Transverse colon (tissue), 4 donors: Measurements from ENCODE around the gene SQSTM1. TPM values are rescaled to one million over a fixed set of nuclear protein-coding genes. Genes with fewer than 3 reads are reported as not detected.

ENCODE experiments used
- DNase-seq: peaks from one replicate; pipeline ENCODE4 v3.0.0-alpha.2; 2019
- H3K27ac ChIP-seq, 4 donors: fragments of 200-600 bp; sonication (generic); 2 replicates each; pipeline ENCODE4 v1.5.1; 2016 to 2018; ENCODE audit warnings: inconsistent platforms in 4 of 4
- H3K27me3 ChIP-seq: fragments of 200-600 bp; sonication (generic); 2 replicates; pipeline ENCODE4 v1.5.1; 2017; ENCODE audit warnings: inconsistent platforms
- H3K36me3 ChIP-seq, 4 donors: fragments of 200-600 bp; sonication (generic); 2 replicates each; pipeline ENCODE4 v1.5.1; 2017 to 2019; ENCODE audit warnings: inconsistent platforms in 4 of 4
- H3K4me1 ChIP-seq, 4 donors: fragments of 200-600 bp; sonication (generic); 2 replicates each; pipeline ENCODE4 v1.5.1; 2017 to 2020; ENCODE audit warnings: inconsistent platforms in 4 of 4
- H3K4me3 ChIP-seq, 4 donors: fragments of 200-600 bp; sonication (generic); 1 replicate in 1 of 4; 2 replicates in 3 of 4; pipeline versions ENCODE4 v1.5.1 to v1.6.1; 2017 to 2019; ENCODE audit warnings: inconsistent platforms in 4 of 4
- H3K9me3 ChIP-seq, 2 donors: fragments of 200-600 bp; sonication (generic); 2 replicates each; pipeline ENCODE4 v1.5.1; 2017 to 2019; ENCODE audit warnings: inconsistent platforms in 2 of 2
- EP300 ChIP-seq: sonication (generic); formaldehyde crosslinking; IDR thresholded peaks from one replicate; pipeline ENCODE4 v1.6.1; 2017; ENCODE audit warnings: antibody characterized with exemption, low read depth
- POLR2A ChIP-seq: fragments of 450-650 bp; IDR thresholded peaks from one replicate; pipeline ENCODE4 v1.6.1; 2016; ENCODE audit warnings: antibody characterized with exemption, mild to moderate bottlenecking, moderate library complexity
- POLR2AphosphoS5 ChIP-seq, 3 donors: sonication (generic); formaldehyde crosslinking; IDR thresholded peaks; one replicate each; pipeline ENCODE4 v1.6.1; 2016; ENCODE audit warnings: antibody characterized with exemption in 3 of 3
- WGBS, 2 donors: methylation state at CpG; one replicate each; pipeline ENCODE4 v1.1.5; 2018; ENCODE audit warnings: low coverage in 1 of 2; 5-methylcytosine and 5-hydroxymethylcytosine counted together
- in situ Hi-C, 4 donors: fragments of 200-750 bp; cut with MboI; loops; one replicate each; pipeline versions ENCODE4 v1.15.0 to v1.15.1; 2017; ENCODE audit warnings: low sequenced_read_pairs in 3 of 4, low pct_ligation_motif_present in 1 of 4, low pct_unique_long_range_greater_than_20kb in 1 of 4
- intact Hi-C: fragments of 100-400 bp; cut with DNase I; formaldehyde crosslinking; loops from one replicate; pipeline ENCODE4 v1.15.1; 2023; ENCODE audit warnings: low total_unique reads
- total RNA-seq, 4 donors: library from RNA; depleted of rRNA; stranded (reverse); fragments of >200 nt; gene quantifications; one replicate each; pipeline ENCODE4 v1.1.0, GENCODE V29; 2016
- TF ChIP-seq, protein P1 (sequence below), 5 experiments: fragments of 200-600 bp in 3 of 5; fragments of 450-650 bp in 2 of 5; sonication (generic) in 3 of 5; IDR thresholded peaks; 1 replicate in 2 of 5; 2 replicates in 3 of 5; pipeline ENCODE4 v1.5.1; 2016 to 2017; ENCODE audit warnings: antibody characterized with exemption in 5 of 5, inconsistent platforms in 3 of 5, mild to moderate bottlenecking in 2 of 5, moderate library complexity in 1 of 5

SQSTM1 gene
- total RNA-seq, 4 donors from 2014 or later, result 250 to 620 (median 432) TPM

- intact Hi-C loops (loop anchor here (5.0 kb wide), 1 partner anchor 1272 kb away; no protein-coding TSS in a partner anchor), in situ Hi-C loops (no loop called here)
- Histone ChIP-seq H3K27me3 (no peaks in the 10 kb centered on the region), H3K27ac (no peak overlapping the region), H3K9me3 (no peaks in the 10 kb centered on the region), H3K4me3 (no peak overlapping the region), H3K36me3 (peaks cover 0 to 42% (median 19%) of the 10 kb centered on the region in 4 donors), H3K4me1 (no peaks in the 10 kb centered on the region)
- TF ChIP-seq EP300 (no peak), POLR2A (no peak)
- DNase-seq, result no peak
- WGBS, 2 donors, result 96% methylated on average over 27 of the region's 28 CpGs; no CpG with 5 or more reads in 1 of the 2 donors
These were observed 54.0 kb downstream of the SQSTM1 start for GRCh38 chr5:179874536-179875292.

- no peaks in the 10 kb centered on the region for H3K4me1 ChIP-seq
- in situ Hi-C loops, result no loop called here
- intact Hi-C loops, result loop anchor here (5.0 kb wide), 1 partner anchor 1274 kb away; no protein-coding TSS in a partner anchor
- no peak for DNase-seq
- 90% methylated on average over 2 to 16 of the region's 16 CpGs for WGBS, 2 donors
- TF ChIP-seq EP300, result no peak
- no peak for TF ChIP-seq POLR2AphosphoS5 (IDR thresholded peaks at IDR 0.05)
- TF ChIP-seq, protein P1, sequence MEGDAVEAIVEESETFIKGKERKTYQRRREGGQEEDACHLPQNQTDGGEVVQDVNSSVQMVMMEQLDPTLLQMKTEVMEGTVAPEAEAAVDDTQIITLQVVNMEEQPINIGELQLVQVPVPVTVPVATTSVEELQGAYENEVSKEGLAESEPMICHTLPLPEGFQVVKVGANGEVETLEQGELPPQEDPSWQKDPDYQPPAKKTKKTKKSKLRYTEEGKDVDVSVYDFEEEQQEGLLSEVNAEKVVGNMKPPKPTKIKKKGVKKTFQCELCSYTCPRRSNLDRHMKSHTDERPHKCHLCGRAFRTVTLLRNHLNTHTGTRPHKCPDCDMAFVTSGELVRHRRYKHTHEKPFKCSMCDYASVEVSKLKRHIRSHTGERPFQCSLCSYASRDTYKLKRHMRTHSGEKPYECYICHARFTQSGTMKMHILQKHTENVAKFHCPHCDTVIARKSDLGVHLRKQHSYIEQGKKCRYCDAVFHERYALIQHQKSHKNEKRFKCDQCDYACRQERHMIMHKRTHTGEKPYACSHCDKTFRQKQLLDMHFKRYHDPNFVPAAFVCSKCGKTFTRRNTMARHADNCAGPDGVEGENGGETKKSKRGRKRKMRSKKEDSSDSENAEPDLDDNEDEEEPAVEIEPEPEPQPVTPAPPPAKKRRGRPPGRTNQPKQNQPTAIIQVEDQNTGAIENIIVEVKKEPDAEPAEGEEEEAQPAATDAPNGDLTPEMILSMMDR (IDR thresholded peaks at IDR 0.05), result no peak
- no peak for TF ChIP-seq POLR2A
- H3K4me3 ChIP-seq, result no peak overlapping the region
- H3K27ac ChIP-seq, result no peak overlapping the region
- no peaks in the 10 kb centered on the region for H3K27me3 ChIP-seq
- H3K36me3 ChIP-seq, result peaks cover 0 to 43% (median 17%) of the 10 kb centered on the region in 4 donors
- no peaks in the 10 kb centered on the region for H3K9me3 ChIP-seq
These were observed 55.3 kb downstream of the SQSTM1 start for GRCh38 chr5:179875741-179876609.

DNA sequence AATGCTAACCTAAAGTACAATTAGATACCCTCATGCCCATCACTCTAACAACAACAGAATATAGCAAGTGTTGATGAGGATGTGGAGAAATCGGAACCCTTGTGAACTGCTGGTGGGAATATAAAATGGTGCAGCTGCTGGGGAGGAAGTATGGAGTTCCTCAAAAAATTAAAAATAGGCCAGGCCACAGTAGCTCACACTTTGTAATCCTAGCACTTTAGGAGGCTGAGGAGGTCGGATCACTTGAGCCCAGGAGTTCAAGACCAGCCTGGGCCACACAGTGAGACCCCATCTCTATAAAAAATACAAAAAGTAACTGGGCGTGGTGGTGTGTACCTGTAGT, 55.9 kb downstream of the SQSTM1 start:
- WGBS, 2 donors, result 89 to 100% methylated on average over 1 to 3 of the region's 3 CpGs
- no peaks in the 10 kb centered on the region for H3K27me3 ChIP-seq
- DNase-seq, result no peak
- peaks cover 0 to 43% (median 17%) of the 10 kb centered on the region in 4 donors for H3K36me3 ChIP-seq
- intact Hi-C loops (loop anchor here (5.0 kb wide), 1 partner anchor 1274 kb away; no protein-coding TSS in a partner anchor), in situ Hi-C loops (no loop called here)
- H3K27ac ChIP-seq, result no peak overlapping the region
- no peak overlapping the region for H3K4me3 ChIP-seq
- H3K4me1 ChIP-seq, result no peaks in the 10 kb centered on the region
- no peak for TF ChIP-seq EP300
- H3K9me3 ChIP-seq, result no peaks in the 10 kb centered on the region

DNA sequence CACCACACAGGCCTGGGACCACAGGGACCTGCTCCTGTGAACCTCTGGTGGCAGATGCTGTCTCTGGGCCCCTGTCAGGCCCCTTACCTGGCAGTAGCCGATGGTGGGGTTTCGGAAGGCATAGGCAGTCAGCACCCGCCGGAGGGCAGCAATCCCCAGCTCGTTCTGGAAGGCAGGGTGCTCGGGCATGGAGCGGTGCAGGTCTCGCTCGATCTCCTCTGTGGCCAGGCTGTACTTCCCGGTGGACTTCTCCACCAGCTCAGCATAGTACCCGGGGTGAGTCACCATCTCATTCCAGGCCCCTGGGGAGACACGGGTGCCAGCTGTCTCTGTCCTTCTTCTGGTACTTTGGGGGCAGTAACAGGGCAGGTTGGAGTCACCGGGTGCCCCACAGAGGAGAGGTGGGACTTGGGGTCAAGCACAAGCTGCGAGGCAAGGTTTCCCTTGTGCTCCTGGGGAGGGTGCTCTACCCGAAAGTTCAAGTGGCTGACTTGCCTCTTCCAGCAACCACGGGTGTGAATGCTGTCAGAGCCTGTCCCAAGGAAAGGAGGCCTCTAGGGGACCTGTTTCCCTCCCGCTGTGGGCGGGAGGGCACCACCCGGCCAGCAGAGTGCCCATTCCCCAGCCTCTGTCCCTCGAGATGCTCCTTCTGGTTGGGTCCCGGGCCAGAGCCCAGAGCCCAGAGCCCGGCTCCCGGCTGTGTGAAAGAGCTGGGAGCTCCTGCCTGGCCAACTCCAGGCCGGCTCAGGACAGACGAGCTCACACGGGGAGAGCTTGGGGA, 57.7 kb downstream of the SQSTM1 start:
- no peak for TF ChIP-seq EP300
- TF ChIP-seq, protein P1 (IDR thresholded peaks at IDR 0.05), result no peak
- no peak for TF ChIP-seq POLR2A
- no peak for TF ChIP-seq POLR2AphosphoS5 (IDR thresholded peaks at IDR 0.05)
- Histone ChIP-seq H3K9me3 (peaks cover 0 to 9% of the 10 kb centered on the region in 2 donors), H3K27ac (no peak overlapping the region), H3K4me1 (no peaks in the 10 kb centered on the region), H3K4me3 (no peak overlapping the region), H3K36me3 (peaks cover 0 to 42% (median 11%) of the 10 kb centered on the region in 4 donors), H3K27me3 (no peaks in the 10 kb centered on the region)
- 90% methylated on average over 13 of the region's 26 CpGs; no CpG with 5 or more reads in 1 of the 2 donors for WGBS, 2 donors
- no peak for DNase-seq
- intact Hi-C loops, result loop anchor here (5.0 kb wide), 1 partner anchor 1276 kb away; no protein-coding TSS in a partner anchor
- in situ Hi-C loops, result no loop called here
